HEK293 (cell line): ENCODE data around the gene RNF113A.
A peak's percentile ranks its signal among the peaks of the same experiment; 100 is the strongest.

Experiments
- CTCF ChIA-PET: fragments of 350-600 bp; formaldehyde crosslinking; extraction: SDS; loops from one replicate; lab custom pipeline; 2021; ENCODE audit warnings: antibody characterized with exemption; lab: Yijun Ruan, JAX
- POLR2A ChIA-PET: fragments of 300-600 bp; formaldehyde crosslinking; extraction: SDS; loops from one replicate; lab custom pipeline; 2020; ENCODE audit warnings: antibody characterized with exemption, inconsistent platforms; lab: Yijun Ruan, JAX
- H3K27ac ChIP-seq: fragments of 200-500 bp; sonication (Bioruptor generic); 2 replicates; pipeline ENCODE4 v1.5.1; 2014; ENCODE audit warnings: low read depth, low read length, control low read depth, inconsistent platforms; ENCODE audit errors: extremely low read depth
- H3K36me3 ChIP-seq, 2 experiments: fragments of 200-500 bp in 1 of 2; sonication (Bioruptor generic) in 1 of 2; 1 replicate in 1 of 2; 2 replicates in 1 of 2; pipeline ENCODE4 v1.5.1; 2014 to 2017; ENCODE audit warnings: inconsistent platforms in 2 of 2, low read length in 2 of 2; ENCODE audit not compliant: control insufficient read depth in 2 of 2, insufficient read depth in 1 of 2
- H3K4me1 ChIP-seq: fragments of 200-500 bp; sonication (Bioruptor generic); 2 replicates; pipeline ENCODE4 v1.5.1; 2014; ENCODE audit warnings: mild to moderate bottlenecking, low read length, inconsistent platforms; ENCODE audit not compliant: control insufficient read depth, insufficient read depth
- H3K4me3 ChIP-seq: 2 replicates; pipeline ENCODE4 v1.5.1; 2011; ENCODE audit warnings: low read depth, mild to moderate bottlenecking, control low read depth, low read length, moderate library complexity
- H3K9me3 ChIP-seq: fragments of 200-500 bp; sonication (Bioruptor generic); 2 replicates; pipeline ENCODE4 v1.5.1; 2014; ENCODE audit warnings: low read depth, low read length, inconsistent platforms; ENCODE audit not compliant: control insufficient read depth, insufficient read depth
- HOXD13 ChIP-seq: sonication (generic); formaldehyde crosslinking; IDR thresholded peaks from 2 replicates; pipeline ENCODE4 v1.8.0; 2022; ENCODE audit warnings: missing genetic modification reagents, borderline replicate concordance
- KLF8 ChIP-seq: fragments of 450-650 bp; formaldehyde crosslinking; IDR thresholded peaks from 2 replicates; pipeline ENCODE4 v1.5.1; 2016; ENCODE audit warnings: missing biosample characterization, missing genetic modification characterization
- SP2 ChIP-seq: fragments of 450-650 bp; formaldehyde crosslinking; IDR thresholded peaks from 2 replicates; pipeline ENCODE4 v1.5.1; 2016; ENCODE audit warnings: missing biosample characterization, missing genetic modification characterization
- ZBTB1 ChIP-seq: fragments of 450-650 bp; formaldehyde crosslinking; IDR thresholded peaks from 2 replicates; pipeline ENCODE4 v1.5.1; 2016; ENCODE audit warnings: missing biosample characterization, missing genetic modification characterization
- ZBTB17 ChIP-seq: fragments of 450-650 bp; formaldehyde crosslinking; IDR thresholded peaks from 2 replicates; pipeline ENCODE4 v1.5.1; 2016; ENCODE audit warnings: missing biosample characterization, missing genetic modification characterization
- ZBTB20 ChIP-seq: fragments of 450-650 bp; formaldehyde crosslinking; IDR thresholded peaks from 2 replicates; pipeline ENCODE4 v1.5.1; 2016; ENCODE audit warnings: missing biosample characterization, missing genetic modification characterization
- ZNF155 ChIP-seq: fragments of 450-650 bp; formaldehyde crosslinking; IDR thresholded peaks from 2 replicates; pipeline ENCODE4 v1.5.1; 2016; ENCODE audit warnings: missing biosample characterization, missing genetic modification characterization
- ZNF169 ChIP-seq: fragments of 450-650 bp; formaldehyde crosslinking; IDR thresholded peaks from 2 replicates; pipeline ENCODE4 v1.5.1; 2016; ENCODE audit warnings: missing biosample characterization, missing genetic modification characterization
- ZNF223 ChIP-seq: fragments of 450-650 bp; formaldehyde crosslinking; IDR thresholded peaks from 2 replicates; pipeline ENCODE4 v1.5.1; 2016; ENCODE audit warnings: missing biosample characterization, missing genetic modification characterization
- ZNF335 ChIP-seq: fragments of 450-650 bp; formaldehyde crosslinking; conservative IDR thresholded peaks from 2 replicates; pipeline ENCODE4 v1.5.1; 2016; ENCODE audit warnings: missing biosample characterization, missing genetic modification characterization
- ZNF341 ChIP-seq: fragments of 450-650 bp; formaldehyde crosslinking; IDR thresholded peaks from 2 replicates; pipeline ENCODE4; 2016; ENCODE audit warnings: low read depth, missing biosample characterization, missing genetic modification characterization
- ZNF600 ChIP-seq: fragments of 450-650 bp; formaldehyde crosslinking; IDR thresholded peaks from 2 replicates; pipeline ENCODE4 v1.5.1; 2016; ENCODE audit warnings: missing biosample characterization, missing genetic modification characterization
- ZNF660 ChIP-seq: fragments of 450-650 bp; IDR thresholded peaks from 2 replicates; pipeline ENCODE4 v1.5.1; 2018; ENCODE audit warnings: missing biosample characterization, mild to moderate bottlenecking, missing genetic modification characterization
- ZNF701 ChIP-seq: fragments of 450-650 bp; formaldehyde crosslinking; IDR thresholded peaks from 2 replicates; pipeline ENCODE4 v1.5.1; 2016; ENCODE audit warnings: missing biosample characterization, missing genetic modification characterization
- TF ChIP-seq, protein P1 (sequence below): fragments of 450-650 bp; formaldehyde crosslinking; IDR thresholded peaks from 2 replicates; pipeline ENCODE4 v1.5.1; 2016; ENCODE audit warnings: missing biosample characterization, missing genetic modification characterization
- TF ChIP-seq, protein P2 (sequence below): fragments of 450-650 bp; formaldehyde crosslinking; IDR thresholded peaks from 2 replicates; pipeline ENCODE4 v1.5.0; 2017; ENCODE audit warnings: missing biosample characterization, missing genetic modification characterization, borderline replicate concordance
- TF ChIP-seq, protein P3 (sequence below): fragments of 450-650 bp; formaldehyde crosslinking; IDR thresholded peaks from 2 replicates; pipeline ENCODE4 v1.5.1; 2017; ENCODE audit warnings: missing biosample characterization, missing genetic modification characterization
- TF ChIP-seq, protein P4 (sequence below): fragments of 450-650 bp; formaldehyde crosslinking; IDR thresholded peaks from 2 replicates; pipeline ENCODE4 v1.5.1; 2016; ENCODE audit warnings: missing biosample characterization, missing genetic modification characterization
- TF ChIP-seq, protein P5 (sequence below): fragments of 450-650 bp; formaldehyde crosslinking; IDR thresholded peaks from 2 replicates; pipeline ENCODE4 v1.5.1; 2016; ENCODE audit warnings: missing biosample characterization, missing genetic modification characterization, low read depth
- TF ChIP-seq, protein P6 (sequence below): fragments of 450-650 bp; formaldehyde crosslinking; IDR thresholded peaks from 2 replicates; pipeline ENCODE4 v1.5.1; 2016; ENCODE audit warnings: missing biosample characterization, missing genetic modification characterization

RNF113A gene

DNA sequence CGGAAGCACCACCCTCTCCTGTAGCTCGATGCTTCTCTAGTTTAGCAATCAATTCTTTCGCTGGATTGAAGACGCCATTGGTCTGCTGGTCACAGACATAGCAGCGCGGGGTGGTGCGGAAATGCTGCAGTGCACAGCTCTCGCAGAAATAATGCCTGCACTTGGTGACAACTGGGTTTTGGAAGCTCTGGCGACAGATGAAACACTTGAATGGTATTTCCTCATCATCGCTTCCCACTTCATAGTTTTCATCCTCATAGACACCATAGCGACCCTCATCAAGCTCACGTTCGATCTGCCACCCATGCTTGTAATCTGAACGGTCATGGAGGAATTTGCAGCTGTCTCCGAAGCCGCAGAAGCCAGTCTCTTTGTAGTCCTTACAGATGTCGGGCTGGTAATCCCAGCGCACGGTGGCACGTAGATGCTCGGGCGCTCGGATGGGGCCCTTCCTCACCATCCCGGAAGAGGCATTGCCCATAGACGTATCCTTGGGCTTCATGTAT is 854 bp downstream of the RNF113A start (continued):
- TF ChIP-seq, protein P1, sequence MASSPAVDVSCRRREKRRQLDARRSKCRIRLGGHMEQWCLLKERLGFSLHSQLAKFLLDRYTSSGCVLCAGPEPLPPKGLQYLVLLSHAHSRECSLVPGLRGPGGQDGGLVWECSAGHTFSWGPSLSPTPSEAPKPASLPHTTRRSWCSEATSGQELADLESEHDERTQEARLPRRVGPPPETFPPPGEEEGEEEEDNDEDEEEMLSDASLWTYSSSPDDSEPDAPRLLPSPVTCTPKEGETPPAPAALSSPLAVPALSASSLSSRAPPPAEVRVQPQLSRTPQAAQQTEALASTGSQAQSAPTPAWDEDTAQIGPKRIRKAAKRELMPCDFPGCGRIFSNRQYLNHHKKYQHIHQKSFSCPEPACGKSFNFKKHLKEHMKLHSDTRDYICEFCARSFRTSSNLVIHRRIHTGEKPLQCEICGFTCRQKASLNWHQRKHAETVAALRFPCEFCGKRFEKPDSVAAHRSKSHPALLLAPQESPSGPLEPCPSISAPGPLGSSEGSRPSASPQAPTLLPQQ (tag by site-specific recombination): no peak
- TF ChIP-seq KLF8 (tag by site-specific recombination) (no peak), ZBTB20 (tag by site-specific recombination) (no peak; the same call in 1 of the 2 replicates), ZNF341 (peak; percentile 78), ZBTB1 (tag by site-specific recombination) (no peak), SP2 (no peak), ZNF335 (peak; percentile 55), ZNF660 (tag by site-specific recombination) (peak; percentile 81; the same call in 1 of the 2 replicates), ZNF600 (tag by site-specific recombination) (peak; percentile 43; the same call in 1 of the 2 replicates), ZNF223 (tag by site-specific recombination) (no peak), HOXD13 (CRISPR knock-in tag) (no peak)
- TF ChIP-seq, protein P2, sequence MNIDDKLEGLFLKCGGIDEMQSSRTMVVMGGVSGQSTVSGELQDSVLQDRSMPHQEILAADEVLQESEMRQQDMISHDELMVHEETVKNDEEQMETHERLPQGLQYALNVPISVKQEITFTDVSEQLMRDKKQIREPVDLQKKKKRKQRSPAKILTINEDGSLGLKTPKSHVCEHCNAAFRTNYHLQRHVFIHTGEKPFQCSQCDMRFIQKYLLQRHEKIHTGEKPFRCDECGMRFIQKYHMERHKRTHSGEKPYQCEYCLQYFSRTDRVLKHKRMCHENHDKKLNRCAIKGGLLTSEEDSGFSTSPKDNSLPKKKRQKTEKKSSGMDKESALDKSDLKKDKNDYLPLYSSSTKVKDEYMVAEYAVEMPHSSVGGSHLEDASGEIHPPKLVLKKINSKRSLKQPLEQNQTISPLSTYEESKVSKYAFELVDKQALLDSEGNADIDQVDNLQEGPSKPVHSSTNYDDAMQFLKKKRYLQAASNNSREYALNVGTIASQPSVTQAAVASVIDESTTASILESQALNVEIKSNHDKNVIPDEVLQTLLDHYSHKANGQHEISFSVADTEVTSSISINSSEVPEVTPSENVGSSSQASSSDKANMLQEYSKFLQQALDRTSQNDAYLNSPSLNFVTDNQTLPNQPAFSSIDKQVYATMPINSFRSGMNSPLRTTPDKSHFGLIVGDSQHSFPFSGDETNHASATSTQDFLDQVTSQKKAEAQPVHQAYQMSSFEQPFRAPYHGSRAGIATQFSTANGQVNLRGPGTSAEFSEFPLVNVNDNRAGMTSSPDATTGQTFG: no peak
- TF ChIP-seq, protein P3, sequence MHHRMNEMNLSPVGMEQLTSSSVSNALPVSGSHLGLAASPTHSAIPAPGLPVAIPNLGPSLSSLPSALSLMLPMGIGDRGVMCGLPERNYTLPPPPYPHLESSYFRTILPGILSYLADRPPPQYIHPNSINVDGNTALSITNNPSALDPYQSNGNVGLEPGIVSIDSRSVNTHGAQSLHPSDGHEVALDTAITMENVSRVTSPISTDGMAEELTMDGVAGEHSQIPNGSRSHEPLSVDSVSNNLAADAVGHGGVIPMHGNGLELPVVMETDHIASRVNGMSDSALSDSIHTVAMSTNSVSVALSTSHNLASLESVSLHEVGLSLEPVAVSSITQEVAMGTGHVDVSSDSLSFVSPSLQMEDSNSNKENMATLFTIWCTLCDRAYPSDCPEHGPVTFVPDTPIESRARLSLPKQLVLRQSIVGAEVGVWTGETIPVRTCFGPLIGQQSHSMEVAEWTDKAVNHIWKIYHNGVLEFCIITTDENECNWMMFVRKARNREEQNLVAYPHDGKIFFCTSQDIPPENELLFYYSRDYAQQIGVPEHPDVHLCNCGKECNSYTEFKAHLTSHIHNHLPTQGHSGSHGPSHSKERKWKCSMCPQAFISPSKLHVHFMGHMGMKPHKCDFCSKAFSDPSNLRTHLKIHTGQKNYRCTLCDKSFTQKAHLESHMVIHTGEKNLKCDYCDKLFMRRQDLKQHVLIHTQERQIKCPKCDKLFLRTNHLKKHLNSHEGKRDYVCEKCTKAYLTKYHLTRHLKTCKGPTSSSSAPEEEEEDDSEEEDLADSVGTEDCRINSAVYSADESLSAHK (tag by site-specific recombination): no peak
- TF ChIP-seq, protein P4, sequence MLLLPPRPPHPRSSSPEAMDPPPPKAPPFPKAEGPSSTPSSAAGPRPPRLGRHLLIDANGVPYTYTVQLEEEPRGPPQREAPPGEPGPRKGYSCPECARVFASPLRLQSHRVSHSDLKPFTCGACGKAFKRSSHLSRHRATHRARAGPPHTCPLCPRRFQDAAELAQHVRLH: no peak
- TF ChIP-seq, protein P5, sequence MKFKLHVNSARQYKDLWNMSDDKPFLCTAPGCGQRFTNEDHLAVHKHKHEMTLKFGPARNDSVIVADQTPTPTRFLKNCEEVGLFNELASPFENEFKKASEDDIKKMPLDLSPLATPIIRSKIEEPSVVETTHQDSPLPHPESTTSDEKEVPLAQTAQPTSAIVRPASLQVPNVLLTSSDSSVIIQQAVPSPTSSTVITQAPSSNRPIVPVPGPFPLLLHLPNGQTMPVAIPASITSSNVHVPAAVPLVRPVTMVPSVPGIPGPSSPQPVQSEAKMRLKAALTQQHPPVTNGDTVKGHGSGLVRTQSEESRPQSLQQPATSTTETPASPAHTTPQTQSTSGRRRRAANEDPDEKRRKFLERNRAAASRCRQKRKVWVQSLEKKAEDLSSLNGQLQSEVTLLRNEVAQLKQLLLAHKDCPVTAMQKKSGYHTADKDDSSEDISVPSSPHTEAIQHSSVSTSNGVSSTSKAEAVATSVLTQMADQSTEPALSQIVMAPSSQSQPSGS (tag by site-specific recombination): no peak

DNA sequence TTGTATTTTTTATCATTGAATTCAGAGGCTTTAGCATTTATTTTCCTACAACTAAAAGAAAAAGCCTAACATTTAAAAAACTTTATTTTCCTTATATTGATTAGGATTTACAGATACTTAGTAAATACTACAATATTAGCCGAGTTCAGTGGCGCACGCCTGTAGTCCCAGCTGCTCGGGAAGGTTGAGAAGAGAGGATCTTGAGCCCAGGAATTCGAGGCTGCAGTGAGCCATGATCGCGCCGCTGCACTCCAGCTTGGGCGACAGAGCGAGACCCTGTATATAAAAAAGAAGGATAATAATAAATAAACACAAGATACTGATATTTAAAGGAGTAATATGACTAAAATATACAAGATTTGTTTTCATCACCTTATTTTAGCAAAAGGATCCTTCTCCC is 18.1 kb downstream of the RNF113A start:
- H3K9me3 ChIP-seq: no peaks in the 10 kb centered on the region
- H3K36me3 ChIP-seq: peaks cover 24% of the 10 kb centered on the region in 2 experiments
- 0 out of 2 replicates have a peak, but pooled peaks have one; percentile 1 for TF ChIP-seq ZBTB17 (tag by site-specific recombination)
- no peak for TF ChIP-seq ZNF701
- TF ChIP-seq, protein P6, sequence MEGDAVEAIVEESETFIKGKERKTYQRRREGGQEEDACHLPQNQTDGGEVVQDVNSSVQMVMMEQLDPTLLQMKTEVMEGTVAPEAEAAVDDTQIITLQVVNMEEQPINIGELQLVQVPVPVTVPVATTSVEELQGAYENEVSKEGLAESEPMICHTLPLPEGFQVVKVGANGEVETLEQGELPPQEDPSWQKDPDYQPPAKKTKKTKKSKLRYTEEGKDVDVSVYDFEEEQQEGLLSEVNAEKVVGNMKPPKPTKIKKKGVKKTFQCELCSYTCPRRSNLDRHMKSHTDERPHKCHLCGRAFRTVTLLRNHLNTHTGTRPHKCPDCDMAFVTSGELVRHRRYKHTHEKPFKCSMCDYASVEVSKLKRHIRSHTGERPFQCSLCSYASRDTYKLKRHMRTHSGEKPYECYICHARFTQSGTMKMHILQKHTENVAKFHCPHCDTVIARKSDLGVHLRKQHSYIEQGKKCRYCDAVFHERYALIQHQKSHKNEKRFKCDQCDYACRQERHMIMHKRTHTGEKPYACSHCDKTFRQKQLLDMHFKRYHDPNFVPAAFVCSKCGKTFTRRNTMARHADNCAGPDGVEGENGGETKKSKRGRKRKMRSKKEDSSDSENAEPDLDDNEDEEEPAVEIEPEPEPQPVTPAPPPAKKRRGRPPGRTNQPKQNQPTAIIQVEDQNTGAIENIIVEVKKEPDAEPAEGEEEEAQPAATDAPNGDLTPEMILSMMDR (tag by site-specific recombination): no peak
- no peak for TF ChIP-seq ZNF169 (tag by site-specific recombination)
- TF ChIP-seq ZNF155 (tag by site-specific recombination): no peak
- TF ChIP-seq, all 188 proteins: peak for 1
- Histone ChIP-seq H3K27ac (no peak overlapping the region), H3K4me1 (no peaks in the 10 kb centered on the region), H3K4me3 (peak overlapping the region; percentile 10; the same call in 1 of the 2 replicates)
- POLR2A ChIA-PET: interaction anchor here (0.6 to 1.8 kb wide), 21 partner anchors 8 to 288 kb away, joined by 3 to 54 read pairs (median 4); partner anchors contain the start of genes NDUFA1, RNF113A, RPL39 and SOWAHD
- CTCF ChIA-PET: interaction anchor here (1.0 kb wide), 1 partner anchor 27 kb away, joined by 4 read pairs; no protein-coding TSS in a partner anchor
